Neuronal stem cell (in vitro differentiated cells): ENCODE measurements around the gene LILRA1.

Experiments
- DNase-seq: peaks from one replicate; pipeline ENCODE4 v3.0.0-alpha.2; 2013; ENCODE audit warnings: low spot score
- H2AFZ ChIP-seq: one replicate; pipeline ENCODE4 v1.6.1; 2013; ENCODE audit warnings: mild to moderate bottlenecking, low read length, inconsistent platforms
- H2AK5ac ChIP-seq: 2 replicates; pipeline ENCODE4 v1.6.1; 2013; ENCODE audit warnings: low read depth, mild to moderate bottlenecking, inconsistent platforms, low read length, moderate library complexity, mixed read lengths
- H2BK120ac ChIP-seq: 2 replicates; pipeline ENCODE4 v1.6.1; 2013; ENCODE audit warnings: low read depth, mild to moderate bottlenecking, inconsistent platforms, low read length, moderate library complexity, mixed read lengths
- H2BK12ac ChIP-seq: one replicate; pipeline ENCODE4 v1.6.1; 2013; ENCODE audit warnings: low read length, inconsistent platforms
- H2BK15ac ChIP-seq: 2 replicates; pipeline ENCODE4 v1.6.1; 2013; ENCODE audit warnings: mild to moderate bottlenecking, low read length, inconsistent platforms, mixed read lengths
- H2BK5ac ChIP-seq: one replicate; pipeline ENCODE4 v1.6.1; 2013; ENCODE audit warnings: inconsistent platforms, mild to moderate bottlenecking, low read length, moderate library complexity
- H3K14ac ChIP-seq: one replicate; pipeline ENCODE4 v1.6.1; 2013; ENCODE audit warnings: low read length, inconsistent platforms
- H3K18ac ChIP-seq: 2 replicates; pipeline ENCODE4 v1.6.1; 2013; ENCODE audit warnings: low read length, inconsistent platforms
- H3K23ac ChIP-seq: 2 replicates; pipeline ENCODE4 v1.6.1; 2013; ENCODE audit warnings: low read depth, mild to moderate bottlenecking, mixed read lengths, low read length, inconsistent platforms; ENCODE audit not compliant: poor library complexity
- H3K27ac ChIP-seq: replicated peaks from 3 replicates; pipeline ENCODE4 v1.5.1; 2013; ENCODE audit warnings: low read length, inconsistent platforms
- H3K27me3 ChIP-seq, 3 experiments: 2 replicates each; pipeline ENCODE4 v1.6.1; 2013; ENCODE audit warnings: low read length in 3 of 3, mild to moderate bottlenecking in 2 of 3, inconsistent platforms in 1 of 3, low read depth in 1 of 3, mixed read lengths in 1 of 3, moderate library complexity in 1 of 3; ENCODE audit not compliant: control insufficient read depth in 3 of 3, insufficient read depth in 3 of 3
- H3K36me3 ChIP-seq, 2 donors: replicated peaks in 1 of 2; 2 replicates each; pipeline ENCODE4 v1.6.1; 2013; ENCODE audit warnings: low read length in 2 of 2; ENCODE audit not compliant: control insufficient read depth in 2 of 2, insufficient read depth in 2 of 2
- H3K4ac ChIP-seq: 2 replicates; pipeline ENCODE4 v1.6.1; 2013; ENCODE audit warnings: inconsistent platforms, mild to moderate bottlenecking, low read length, moderate library complexity
- H3K4me1 ChIP-seq, 2 donors: 1 replicate in 1 of 2; 2 replicates in 1 of 2; pipeline ENCODE4 v1.6.1; 2013; ENCODE audit warnings: low read length in 2 of 2, low read depth in 1 of 2; ENCODE audit not compliant: control insufficient read depth in 2 of 2, insufficient read depth in 1 of 2
- H3K4me2 ChIP-seq: one replicate; pipeline ENCODE4 v1.6.1; 2013; ENCODE audit warnings: mild to moderate bottlenecking, low read length, inconsistent platforms; ENCODE audit not compliant: insufficient read depth, poor library complexity, severe bottlenecking
- H3K4me3 ChIP-seq, 2 donors: 2 replicates each; pipeline ENCODE4 v1.5.1; 2013; ENCODE audit warnings: low read length in 2 of 2, mild to moderate bottlenecking in 2 of 2, inconsistent platforms in 1 of 2, moderate library complexity in 1 of 2
- H3K79me1 ChIP-seq: one replicate; pipeline ENCODE4 v1.6.1; 2013; ENCODE audit warnings: low read depth, mild to moderate bottlenecking, inconsistent platforms, low read length, moderate library complexity
- H3K9ac ChIP-seq: one replicate; pipeline ENCODE4 v1.6.1; 2013; ENCODE audit warnings: mild to moderate bottlenecking, low read depth, low read length, inconsistent platforms; ENCODE audit not compliant: poor library complexity
- H3K9me3 ChIP-seq, 2 donors: replicated peaks in 1 of 2; 2 replicates each; pipeline versions ENCODE3 to v1.6.1; 2013; ENCODE audit warnings: low read length in 2 of 2, mild to moderate bottlenecking in 2 of 2, inconsistent platforms in 1 of 2, low read depth in 1 of 2, mixed read lengths in 1 of 2, moderate library complexity in 1 of 2; ENCODE audit not compliant: control insufficient read depth in 2 of 2, insufficient read depth in 1 of 2
- H4K8ac ChIP-seq: one replicate; pipeline ENCODE4 v1.6.1; 2013; ENCODE audit warnings: low read depth, mild to moderate bottlenecking, inconsistent platforms, low read length, moderate library complexity
- H4K91ac ChIP-seq: one replicate; pipeline ENCODE4 v1.6.1; 2013; ENCODE audit warnings: low read length, low read depth, mild to moderate bottlenecking, inconsistent platforms; ENCODE audit not compliant: poor library complexity
- WGBS, 2 donors: extraction: QIAGEN DNeasy Blood & Tissue Kit; methylation state at CpG; one replicate each; pipeline ENCODE4 v1.1.7; 2013; ENCODE audit warnings: missing lambda C conversion rate in 2 of 2, mixed read lengths in 1 of 2; ENCODE audit not compliant: insufficient read length in 2 of 2, insufficient replicate concordance in 1 of 2; ENCODE audit errors: extremely low coverage in 2 of 2; 5-methylcytosine and 5-hydroxymethylcytosine counted together

LILRA1 gene

DNA sequence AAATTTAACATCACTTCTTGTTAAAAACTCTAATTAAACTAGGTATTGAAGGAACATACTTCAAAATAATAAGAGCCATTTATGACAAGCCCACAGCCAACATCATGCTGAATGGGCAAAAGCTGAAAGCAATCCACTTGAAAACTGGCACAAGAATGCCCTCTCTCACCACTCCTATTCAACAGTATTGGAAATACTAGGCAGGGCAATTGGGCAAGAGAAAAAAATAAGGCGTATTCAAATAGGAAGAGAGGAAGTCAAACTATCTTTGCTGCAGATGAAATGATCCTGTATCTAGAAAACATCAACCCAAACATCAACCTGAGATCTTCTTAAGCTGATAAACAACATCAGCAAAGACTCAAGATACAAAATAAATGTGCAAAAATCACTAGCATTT is 21.3 kb downstream of the LILRA1 start:
- no peak overlapping the region for H2BK12ac ChIP-seq
- H3K9me3 ChIP-seq, result peaks cover 0 to 14% of the 10 kb centered on the region in 2 donors
- no peak overlapping the region for H3K9ac ChIP-seq
- H3K4me1 ChIP-seq, result no peaks in the 10 kb centered on the region
- no peak overlapping the region for H3K4ac ChIP-seq
- no peak overlapping the region for H3K14ac ChIP-seq
- no peak overlapping the region for H3K27ac ChIP-seq
- no peak overlapping the region for H4K8ac ChIP-seq
- H3K27me3 ChIP-seq, result no peaks in the 10 kb centered on the region
- no peak overlapping the region for H4K91ac ChIP-seq
- no peak for DNase-seq
- no peak overlapping the region for H2AK5ac ChIP-seq
- no CpG with 5 or more reads among the region's 1 CpG for WGBS, 2 donors
- H3K36me3 ChIP-seq, result no peaks in the 10 kb centered on the region
- no peak overlapping the region for H2BK120ac ChIP-seq
- H2BK15ac ChIP-seq, result no peak overlapping the region
- no peak overlapping the region for H3K4me3 ChIP-seq
- no peak overlapping the region for H3K23ac ChIP-seq
- no peak overlapping the region for H3K4me2 ChIP-seq
- no peak overlapping the region for H2AFZ ChIP-seq
- no peak overlapping the region for H2BK5ac ChIP-seq
- no peaks in the 10 kb centered on the region for H3K79me1 ChIP-seq
- H3K18ac ChIP-seq, result no peak overlapping the region

DNA sequence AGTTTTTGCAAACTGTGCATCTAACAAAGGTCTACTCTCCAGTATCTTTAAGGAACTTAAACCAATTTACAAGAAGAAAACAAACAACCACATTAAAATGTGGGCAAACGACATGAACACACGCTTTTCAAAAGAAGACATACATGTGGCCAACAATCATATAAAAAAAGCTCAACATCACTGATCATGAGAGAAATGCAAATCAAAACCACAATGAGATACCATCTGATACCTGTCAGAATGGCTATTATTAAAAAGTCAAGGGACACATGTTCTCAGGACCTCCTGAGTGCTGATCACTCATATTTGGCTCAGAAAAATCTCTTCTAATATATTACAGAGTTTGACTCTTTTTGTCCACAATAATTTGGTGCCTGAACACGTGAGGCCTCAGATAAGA is 22.6 kb downstream of the LILRA1 start:
- H2BK15ac ChIP-seq, result no peak overlapping the region
- H3K14ac ChIP-seq, result no peak overlapping the region
- no peak overlapping the region for H3K27ac ChIP-seq
- H3K4me1 ChIP-seq, result no peaks in the 10 kb centered on the region
- H4K91ac ChIP-seq, result no peak overlapping the region
- H2AK5ac ChIP-seq, result no peak overlapping the region
- H3K4me2 ChIP-seq, result no peak overlapping the region
- no peak overlapping the region for H3K4me3 ChIP-seq
- H3K27me3 ChIP-seq, result no peaks in the 10 kb centered on the region
- H3K23ac ChIP-seq, result no peak overlapping the region
- no CpG with 5 or more reads among the region's 3 CpGs for whole genome bisulfite sequencing, 2 donors
- H3K36me3 ChIP-seq, result no peaks in the 10 kb centered on the region
- no peak overlapping the region for H2BK120ac ChIP-seq
- H2BK5ac ChIP-seq, result no peak overlapping the region
- H4K8ac ChIP-seq, result no peak overlapping the region
- DNase-seq, result no peak
- H3K18ac ChIP-seq, result no peak overlapping the region
- no peak overlapping the region for H2AFZ ChIP-seq
- peaks cover 0 to 12% of the 10 kb centered on the region in 2 donors for H3K9me3 ChIP-seq
- H3K4ac ChIP-seq, result no peak overlapping the region
- no peak overlapping the region for H2BK12ac ChIP-seq
- no peak overlapping the region for H3K9ac ChIP-seq
- H3K79me1 ChIP-seq, result no peaks in the 10 kb centered on the region

DNA sequence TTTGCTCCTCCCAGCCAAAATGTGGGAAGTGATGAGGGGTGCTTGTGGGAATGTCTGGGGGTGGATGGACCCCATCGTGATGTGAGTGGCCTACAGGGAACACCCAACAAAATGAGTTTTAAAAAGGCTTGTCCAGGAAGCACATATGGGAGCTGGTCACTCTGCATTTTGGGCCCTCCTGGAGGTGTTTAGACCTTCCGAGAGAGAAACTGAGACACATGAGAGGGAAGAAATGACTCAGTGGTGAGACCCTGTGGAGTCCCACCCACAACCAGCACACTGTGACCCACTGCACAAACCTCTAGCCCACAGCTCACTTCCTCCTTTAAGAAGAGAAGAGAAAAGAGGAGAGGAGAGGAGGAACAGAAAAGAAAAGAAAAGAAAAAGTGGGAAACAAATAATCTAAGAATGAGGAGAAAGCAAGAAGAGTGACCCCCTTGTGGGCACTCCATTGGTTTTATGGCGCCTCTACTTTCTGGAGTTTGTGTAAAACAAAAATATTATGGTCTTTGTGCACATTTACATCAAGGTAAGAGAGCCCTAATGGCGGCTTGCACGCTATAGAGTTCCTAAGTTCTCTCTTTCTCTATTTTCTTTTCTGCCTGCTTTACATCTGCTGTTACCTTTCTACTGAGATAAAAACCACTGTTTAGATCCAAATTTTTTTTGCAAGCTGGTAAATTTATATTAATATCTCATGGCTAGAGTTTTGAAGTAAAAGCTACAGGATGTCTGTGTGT is 23.6 kb downstream of the LILRA1 start:
- Histone ChIP-seq H2BK12ac (no peak overlapping the region), H3K27ac (no peak overlapping the region), H3K27me3 (no peaks in the 10 kb centered on the region), H3K9me3 (peaks cover 0 to 5% of the 10 kb centered on the region in 2 donors), H3K18ac (no peak overlapping the region), H3K23ac (no peak overlapping the region), H2BK5ac (no peak overlapping the region), H3K4me2 (no peak overlapping the region), H3K36me3 (no peaks in the 10 kb centered on the region), H3K4me1 (no peaks in the 10 kb centered on the region), H4K91ac (no peak overlapping the region), H2AFZ (no peak overlapping the region), H2BK15ac (no peak overlapping the region), H3K79me1 (no peaks in the 10 kb centered on the region), H2AK5ac (no peak overlapping the region), H3K14ac (no peak overlapping the region), H3K4ac (no peak overlapping the region), H2BK120ac (no peak overlapping the region), H3K4me3 (no peak overlapping the region), H4K8ac (no peak overlapping the region), H3K9ac (no peak overlapping the region)
- no peak for DNase-seq
- WGBS, 2 donors, result no CpG with 5 or more reads among the region's 5 CpGs

DNA sequence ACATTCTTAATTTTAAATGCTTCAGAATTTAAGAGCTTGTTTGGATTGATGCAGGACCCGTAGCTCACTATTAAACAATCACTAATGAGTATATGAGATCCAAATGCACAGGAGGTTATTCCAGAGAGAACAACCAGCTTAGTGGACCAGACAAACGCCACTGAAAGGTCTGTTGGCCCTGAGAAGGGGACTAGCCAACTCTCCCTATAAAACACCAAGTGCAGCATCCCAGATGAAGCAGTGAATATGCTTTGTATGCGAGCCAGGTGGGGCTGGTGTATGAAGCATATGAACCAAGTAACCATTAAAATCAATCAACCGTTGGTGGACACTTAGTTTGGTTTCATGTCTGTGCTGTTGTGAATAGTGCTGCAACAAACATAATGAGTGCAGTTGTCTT is 27.0 kb downstream of the LILRA1 start:
- no CpG with 5 or more reads among the region's 4 CpGs for WGBS, 2 donors
- Histone ChIP-seq H2AK5ac (no peak overlapping the region), H3K27ac (no peak overlapping the region), H4K91ac (no peak overlapping the region), H2BK15ac (no peak overlapping the region), H3K27me3 (no peaks in the 10 kb centered on the region), H3K4me3 (no peak overlapping the region), H3K4ac (no peak overlapping the region), H3K14ac (no peak overlapping the region), H3K9me3 (peaks cover 0 to 7% of the 10 kb centered on the region in 2 donors), H3K36me3 (no peaks in the 10 kb centered on the region), H3K4me2 (no peak overlapping the region), H2AFZ (no peak overlapping the region), H4K8ac (no peak overlapping the region), H2BK12ac (no peak overlapping the region), H3K79me1 (no peaks in the 10 kb centered on the region), H2BK5ac (no peak overlapping the region), H3K4me1 (no peaks in the 10 kb centered on the region), H3K18ac (no peak overlapping the region), H3K23ac (no peak overlapping the region), H2BK120ac (no peak overlapping the region), H3K9ac (no peak overlapping the region)
- no peak for DNase-seq
